ENCODE measurements around the gene NDRG4.

The NDRG4 gene

DNA sequence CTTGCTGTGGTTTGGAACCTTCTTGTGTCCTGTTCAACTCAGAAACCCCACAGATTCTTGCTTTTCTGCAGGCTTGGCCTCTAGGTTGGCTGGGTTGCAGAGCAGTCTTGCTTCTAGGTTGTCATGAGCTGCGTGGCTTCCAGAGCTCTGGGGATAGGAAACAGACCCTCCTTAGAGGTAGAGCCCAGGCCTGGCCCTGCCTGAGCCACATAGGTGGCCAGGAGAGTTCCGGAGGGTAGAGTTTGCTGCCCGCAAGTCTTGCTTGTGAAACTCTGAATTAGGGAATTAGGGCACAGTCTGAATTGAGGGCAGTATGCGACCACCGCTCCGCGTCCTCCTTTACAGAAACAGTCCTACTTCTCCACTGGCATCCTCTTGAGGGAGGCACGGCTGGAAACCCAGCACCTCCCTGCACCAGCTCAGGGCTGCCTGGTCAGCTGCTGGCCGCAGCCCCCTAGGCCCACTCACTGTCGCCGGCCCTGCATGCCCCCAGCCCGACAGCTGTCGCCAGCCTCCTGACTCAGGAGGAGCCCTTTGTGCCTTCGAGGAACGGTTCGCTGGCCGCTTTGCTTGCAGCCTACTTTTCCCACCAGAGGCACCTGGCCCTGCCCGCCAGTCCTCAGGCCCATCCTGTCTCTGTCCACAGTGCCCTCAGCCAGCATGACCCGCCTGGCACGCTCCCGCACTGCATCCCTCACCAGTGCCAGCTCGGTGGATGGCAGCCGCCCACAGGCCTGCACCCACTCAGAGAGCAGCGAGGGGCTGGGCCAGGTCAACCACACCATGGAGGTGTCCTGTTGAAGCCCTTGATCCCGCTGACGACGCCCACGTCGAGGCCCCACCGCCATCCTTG, 11.1 kb downstream of the NDRG4 start:
- DNase-seq: no peak

DNA sequence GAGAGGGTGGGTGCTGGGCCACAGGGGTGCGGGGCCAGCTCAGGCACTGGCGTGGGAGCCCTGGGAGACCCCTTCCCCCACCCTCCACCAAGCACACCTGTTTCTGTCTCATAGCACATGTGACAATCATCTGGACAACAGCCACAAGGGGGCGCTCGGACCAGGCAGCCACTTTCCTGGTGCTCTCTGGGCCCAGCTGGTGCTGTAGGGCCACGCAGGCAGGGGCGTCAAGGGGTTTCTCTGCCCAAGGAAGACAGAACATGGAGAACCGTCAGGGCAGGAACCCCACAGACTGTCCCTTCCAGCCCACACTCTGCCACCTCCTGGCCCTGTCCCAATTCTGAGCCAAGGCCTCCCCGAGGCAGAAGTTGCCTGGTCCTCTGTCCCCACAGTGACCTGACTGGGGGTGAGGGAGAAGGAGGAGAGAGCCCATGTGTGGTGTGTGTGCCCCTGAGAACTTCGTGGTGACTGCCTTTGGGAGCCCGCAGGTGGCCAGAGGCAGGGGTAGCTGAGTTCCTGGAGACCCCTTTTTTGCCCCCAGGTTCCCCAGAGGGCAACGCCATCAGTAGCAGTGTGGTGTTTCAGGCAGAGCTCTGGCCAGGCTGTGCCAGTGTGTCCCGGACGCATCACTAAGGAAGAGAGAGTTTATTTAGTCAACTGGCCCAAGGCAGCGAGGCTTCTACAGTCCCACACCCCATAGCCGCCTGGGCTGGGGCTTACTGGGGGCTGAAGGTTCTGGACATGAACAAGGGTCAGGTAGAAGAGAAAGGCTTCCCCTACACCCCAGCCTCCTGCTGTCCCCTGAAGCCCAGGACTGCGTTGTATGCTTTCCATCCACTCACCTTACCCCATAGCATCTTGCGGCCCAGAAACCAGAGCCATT, 12.2 kb downstream of the NDRG4 start:
- DNase-seq: peak; percentile 89

DNA sequence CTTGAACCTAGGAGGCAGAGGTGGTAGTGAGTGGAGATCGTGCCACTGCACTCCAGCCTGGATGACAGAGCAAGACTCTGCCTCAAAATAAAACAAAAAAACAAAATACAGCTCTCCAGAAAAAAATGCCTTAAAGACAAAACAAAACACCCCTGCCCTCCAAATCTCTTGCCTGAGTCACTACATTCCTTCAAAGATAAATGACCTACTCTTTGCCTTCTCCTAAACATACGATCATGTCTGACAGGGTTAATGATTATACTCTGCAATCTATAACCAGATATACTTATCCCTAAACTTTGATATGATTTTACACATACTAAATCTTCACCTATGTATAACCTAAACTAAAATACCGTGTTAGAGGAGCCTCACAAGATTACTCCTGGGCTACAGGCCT, 13.9 kb downstream of the NDRG4 start:
- no peak for DNase-seq

- peak; percentile 86 for DNase-seq
These were observed 15.4 kb downstream of the NDRG4 start, which contains the start of gene SETD6 for GRCh38 chr16:58515125-58515870. TSS of gene SETD6 (plus strand) at chr16:58515517. CDS start at chr16:58515538, 21 bp downstream.

DNA sequence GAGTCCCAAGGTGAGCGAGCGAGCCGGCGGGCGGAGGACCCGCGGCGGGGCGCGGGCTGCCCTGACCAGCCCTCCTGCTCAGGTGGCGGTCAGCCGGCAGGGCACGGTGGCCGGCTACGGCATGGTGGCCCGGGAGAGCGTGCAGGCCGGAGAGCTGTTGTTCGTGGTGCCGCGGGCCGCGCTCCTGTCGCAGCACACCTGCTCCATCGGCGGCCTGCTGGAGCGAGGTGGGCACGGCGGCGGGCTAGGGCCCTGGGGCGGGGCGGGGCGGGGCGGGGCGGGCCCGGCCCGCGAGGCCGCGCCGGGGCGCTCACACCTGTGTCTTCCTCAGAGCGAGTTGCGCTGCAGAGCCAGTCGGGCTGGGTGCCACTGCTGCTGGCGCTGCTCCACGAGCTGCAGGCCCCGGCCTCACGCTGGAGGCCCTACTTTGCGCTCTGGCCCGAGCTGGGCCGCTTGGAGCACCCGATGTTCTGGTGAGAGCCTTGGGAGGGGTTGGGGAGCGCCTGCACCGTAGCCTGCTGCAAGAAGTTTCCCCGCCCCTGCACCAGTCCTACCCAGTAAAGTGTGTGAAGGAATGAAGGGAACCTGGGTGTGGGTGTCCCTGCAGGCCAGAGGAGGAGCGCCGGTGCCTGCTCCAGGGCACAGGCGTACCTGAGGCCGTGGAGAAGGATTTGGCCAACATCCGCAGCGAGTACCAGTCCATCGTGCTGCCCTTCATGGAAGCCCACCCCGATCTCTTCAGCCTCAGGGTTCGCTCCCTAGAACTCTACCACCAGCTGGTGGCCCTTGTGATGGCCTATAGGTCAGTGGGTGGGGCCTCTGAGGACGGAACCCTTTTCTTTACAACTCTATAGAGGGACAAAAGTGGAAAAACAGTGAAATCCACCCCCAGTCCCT, 16.2 kb downstream of the NDRG4 start:
- DNase-seq: peak; percentile 63

DNA sequence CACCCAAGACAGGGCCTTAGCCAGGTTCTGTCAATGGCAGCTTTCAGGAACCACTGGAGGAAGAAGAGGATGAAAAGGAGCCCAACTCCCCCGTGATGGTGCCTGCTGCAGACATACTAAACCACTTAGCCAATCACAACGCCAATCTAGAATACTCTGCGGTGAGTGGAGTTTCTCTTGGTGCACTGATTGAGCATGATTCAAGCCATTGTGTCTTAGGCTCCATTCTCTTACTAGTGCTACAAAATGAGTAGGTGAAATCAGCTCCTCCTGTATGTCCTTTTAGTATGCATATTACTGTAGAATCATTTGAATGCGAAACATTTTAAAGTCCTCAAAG, 16.8 kb downstream of the NDRG4 start:
- no peak for DNase-seq

DNA sequence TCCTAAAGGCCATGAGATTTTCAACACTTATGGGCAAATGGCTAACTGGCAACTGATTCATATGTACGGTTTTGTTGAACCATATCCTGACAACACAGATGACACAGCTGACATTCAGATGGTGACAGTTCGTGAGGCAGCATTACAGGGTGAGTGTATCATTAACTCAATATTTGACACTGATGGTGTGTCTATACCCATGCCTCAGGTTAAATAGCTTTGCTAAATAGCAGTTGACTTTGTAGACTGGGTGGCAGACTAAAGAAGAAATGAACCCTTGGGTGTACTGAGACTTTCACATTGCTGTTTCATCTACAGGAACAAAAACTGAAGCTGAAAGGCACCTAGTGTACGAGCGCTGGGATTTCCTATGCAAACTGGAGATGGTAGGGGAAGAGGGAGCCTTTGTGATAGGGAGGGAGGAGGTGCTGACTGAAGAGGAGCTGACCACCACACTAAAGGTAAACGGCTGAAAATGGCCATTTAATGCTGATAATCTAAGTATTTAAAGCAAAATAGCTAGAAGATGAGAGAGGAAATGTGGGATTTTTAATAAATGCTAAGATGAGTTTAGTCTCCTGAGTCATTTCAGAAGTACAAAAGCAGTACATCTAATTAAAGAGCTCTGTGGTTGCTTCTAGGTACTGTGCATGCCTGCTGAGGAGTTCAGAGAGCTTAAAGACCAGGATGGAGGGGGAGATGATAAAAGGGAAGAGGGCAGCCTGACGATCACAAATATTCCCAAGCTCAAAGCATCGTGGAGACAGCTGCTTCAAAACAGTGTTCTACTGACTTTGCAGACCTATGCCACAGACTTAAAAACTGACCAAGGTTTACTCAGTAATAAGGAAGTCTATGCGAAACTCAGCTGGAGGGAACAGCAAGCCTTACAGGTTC, 18.4 kb downstream of the NDRG4 start:
- DNase-seq: peak; percentile 35

- no peak for DNase-seq
These were observed 19.0 kb downstream of the NDRG4 start for GRCh38 chr16:58518980-58519368.

- DNase-seq: no peak
These were observed 19.8 kb downstream of the NDRG4 start for GRCh38 chr16:58519707-58520106.

- DNase-seq: no peak
These were observed 30.2 kb downstream of the NDRG4 start for GRCh38 chr16:58530179-58530578.

GRCh38 chr16:58532414-58532813, 32.5 kb downstream of the NDRG4 start:
- no peak for DNase-seq

- DNase-seq: no peak
These were observed 34.0 kb downstream of the NDRG4 start for GRCh38 chr16:58533751-58534470.

- DNase-seq: no peak
These were observed 35.2 kb downstream of the NDRG4 start for GRCh38 chr16:58535100-58535499.

GRCh38 chr16:58536278-58536677, 36.3 kb downstream of the NDRG4 start:
- DNase-seq: no peak

DNA sequence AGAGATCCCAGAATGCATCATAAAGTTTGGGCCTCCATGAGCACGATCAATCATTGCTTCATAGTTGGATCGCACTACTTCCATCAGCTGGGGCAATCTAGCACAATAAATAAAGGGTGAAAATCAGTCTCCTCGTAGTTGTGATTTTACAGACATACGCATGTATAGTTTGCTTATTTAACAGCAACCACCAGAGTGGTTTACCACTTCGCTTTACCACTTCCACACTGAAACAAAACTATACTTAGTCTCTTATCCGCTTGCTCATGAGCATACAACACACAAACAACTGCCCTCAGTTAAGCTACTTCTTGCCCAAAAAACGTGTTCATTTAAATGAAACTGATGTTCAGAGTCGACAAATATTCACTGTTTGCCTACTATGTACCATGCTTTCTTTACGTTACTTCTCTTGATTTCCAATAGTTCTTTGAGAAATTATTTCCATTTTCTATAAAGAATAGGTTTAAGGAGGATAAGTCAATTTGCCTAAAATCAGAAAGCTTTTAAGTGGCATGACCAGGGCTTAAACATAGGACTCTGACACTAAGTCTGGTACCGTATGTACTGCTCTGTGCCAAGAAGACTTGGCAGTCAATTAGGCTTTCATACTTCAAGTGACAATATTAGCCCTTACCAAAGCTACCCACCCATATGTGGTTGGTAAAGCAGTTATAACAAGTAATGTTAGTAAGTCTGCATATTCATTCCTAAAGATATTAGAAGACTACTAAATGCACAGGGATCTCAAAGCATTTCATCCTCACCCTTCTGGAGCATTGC, 37.4 kb downstream of the NDRG4 start:
- DNase-seq: peak; percentile 9

DNA sequence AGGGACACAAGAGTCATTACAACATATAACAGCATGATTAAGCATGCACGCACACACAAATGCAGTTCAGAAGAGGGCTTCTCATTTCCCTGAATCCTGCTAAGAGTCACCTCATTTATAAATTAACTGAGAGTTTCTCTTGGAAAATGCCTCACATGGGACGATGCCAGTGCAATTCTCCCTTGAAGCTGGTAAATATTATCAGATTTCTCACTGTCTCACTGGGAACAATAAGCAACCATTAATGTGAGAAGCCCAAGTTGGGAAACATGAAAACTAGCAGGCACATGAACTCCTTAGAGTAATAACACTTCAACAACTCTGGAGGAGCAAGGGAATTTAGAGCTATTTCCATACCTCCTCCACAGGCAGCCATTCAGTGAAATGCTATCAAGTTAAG, 41.8 kb downstream of the NDRG4 start:
- no peak for DNase-seq

DNA sequence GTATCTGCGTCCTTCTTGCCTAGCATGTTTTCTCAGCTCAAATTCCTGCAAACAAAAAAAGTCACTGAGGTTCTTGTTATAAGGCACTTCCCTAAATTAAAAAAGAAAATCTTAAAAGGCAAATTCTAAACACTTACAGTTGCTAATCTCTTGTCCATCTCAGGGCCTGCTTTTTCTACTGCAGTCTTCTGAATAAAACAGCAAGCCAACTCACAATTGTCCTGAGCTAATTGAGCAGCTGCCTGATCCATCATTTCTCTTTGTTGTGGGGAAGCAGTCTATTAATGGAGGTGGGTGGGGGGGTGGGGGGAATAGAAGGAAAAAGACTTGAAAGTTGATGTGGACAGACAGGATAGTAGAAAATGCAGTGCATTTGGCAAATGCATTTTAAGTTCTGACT, 42.3 kb downstream of the NDRG4 start:
- DNase-seq: no peak

DNA sequence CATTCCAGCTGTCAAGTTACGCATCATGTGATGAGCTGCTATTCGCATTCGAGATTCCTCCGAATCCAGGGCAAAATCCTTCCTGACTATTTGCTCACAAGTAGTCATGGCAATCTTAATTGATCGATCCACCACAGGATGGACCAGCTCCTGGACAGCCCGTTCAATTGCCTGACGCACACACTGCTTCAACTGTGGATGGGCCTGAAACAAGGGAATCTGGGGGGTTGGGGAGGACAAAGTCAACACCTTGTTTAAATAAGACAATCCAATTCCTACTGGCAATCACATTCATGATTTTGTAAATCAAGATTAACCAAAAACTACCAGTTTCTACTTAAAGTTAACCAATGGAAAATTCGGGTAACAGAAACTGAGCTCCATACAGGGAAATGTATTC, 43.7 kb downstream of the NDRG4 start:
- no peak for DNase-seq

DNA sequence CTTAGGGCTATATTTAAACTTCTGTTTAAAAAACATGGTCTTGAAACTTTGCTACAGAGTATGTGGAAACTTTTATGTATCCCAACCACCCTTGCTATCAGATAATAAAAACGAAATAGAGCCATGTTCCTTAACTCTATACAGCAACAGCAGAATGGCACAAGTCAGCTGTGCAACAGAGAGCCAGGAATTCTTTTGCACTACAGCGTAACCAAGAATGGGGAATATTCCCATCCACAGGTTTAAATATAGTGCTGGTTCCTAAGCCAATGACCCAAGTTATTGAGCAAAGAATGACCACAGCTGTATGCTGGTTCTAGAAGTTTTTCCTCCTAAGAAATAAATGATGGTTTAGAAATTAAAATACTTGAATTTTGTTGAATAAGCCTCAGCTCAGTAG, 48.4 kb downstream of the NDRG4 start:
- no peak for DNase-seq

DNA sequence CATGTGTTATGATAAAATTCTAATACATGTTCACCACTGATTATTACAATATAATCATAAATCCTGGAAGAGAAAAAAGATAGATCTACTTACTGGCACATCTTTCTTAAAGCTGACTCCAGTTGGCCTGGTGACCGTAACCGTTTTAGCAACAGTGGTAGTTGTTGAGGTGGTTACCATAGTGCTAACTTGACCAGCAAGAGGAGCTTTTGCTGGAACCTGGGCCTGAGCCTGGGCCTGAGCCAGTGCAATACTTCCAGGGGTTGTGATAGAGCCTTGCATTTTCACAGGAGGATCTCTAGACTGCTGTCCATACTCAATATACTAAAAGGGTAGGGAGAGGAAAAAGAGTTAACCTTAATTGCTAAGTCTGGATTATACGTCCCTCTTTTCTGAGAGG, 51.6 kb downstream of the NDRG4 start:
- DNase-seq: no peak

Measured in activated CD4-positive, alpha-beta T cell treated with anti-CD3 and anti-CD28 coated beads, Interleukin-2, Interleukin-6, amounts not matched to agents 100 ng/mL and 50 ng/mL, durations not matched to agents 16 hours and 8 hours (primary cell).